MCF 10A (cell line): ENCODE data around the gene METTL4. TPM values are rescaled to one million over a fixed set of nuclear protein-coding genes. Genes with fewer than 3 reads are reported as not detected.

Source experiments
- BruUV-seq: library from RNA; stranded (reverse); fragments of 400-500 nt; replicated peaks from 2 replicates; lab custom pipeline; 2021; lab: Mats Ljungman, UMichigan
- CTCF ChIA-PET: fragments of 300-600 bp; sonication (Branson Sonifier 250); formaldehyde crosslinking; extraction: SDS; loops from one replicate; lab custom pipeline; 2021; ENCODE audit warnings: antibody characterized with exemption, inconsistent platforms; lab: Yijun Ruan, JAX
- POLR2A ChIA-PET: fragments of 300-600, 350-650 bp; sonication (Branson Sonifier 250); formaldehyde crosslinking; extraction: SDS; loops from one replicate; lab custom pipeline; 2020; ENCODE audit warnings: antibody characterized with exemption, inconsistent platforms; lab: Yijun Ruan, JAX
- DNase-seq: peaks from one replicate; pipeline ENCODE4 v3.0.0-alpha.2; 2018; ENCODE audit not compliant: unreplicated experiment
- H3K27ac Mint-ChIP-seq: one replicate; pipeline ENCODE4 v1.8.0; 2022; ENCODE audit warnings: mild to moderate bottlenecking, low read depth, mixed read lengths; ENCODE audit not compliant: unreplicated experiment
- H3K27me3 Mint-ChIP-seq: one replicate; pipeline ENCODE4 v1.8.0; 2022; ENCODE audit warnings: mixed read lengths; ENCODE audit not compliant: insufficient read depth, unreplicated experiment
- H3K36me3 Mint-ChIP-seq: one replicate; pipeline ENCODE4 v1.8.0; 2022; ENCODE audit warnings: mild to moderate bottlenecking, moderate library complexity, mixed read lengths; ENCODE audit not compliant: insufficient read depth, unreplicated experiment
- H3K4me1 Mint-ChIP-seq: one replicate; pipeline ENCODE4 v1.8.0; 2022; ENCODE audit warnings: mixed read lengths; ENCODE audit not compliant: insufficient read depth, unreplicated experiment
- H3K4me3 Mint-ChIP-seq: one replicate; pipeline ENCODE4 v1.8.0; 2022; ENCODE audit warnings: mild to moderate bottlenecking, moderate library complexity, mixed read lengths; ENCODE audit not compliant: unreplicated experiment
- H3K9me3 Mint-ChIP-seq: one replicate; pipeline ENCODE4 v1.8.0; 2022; ENCODE audit warnings: mixed read lengths; ENCODE audit not compliant: unreplicated experiment
- intact Hi-C: fragments of 100-400 bp; cut with micrococcal nuclease; formaldehyde crosslinking; loops from 2 replicates; pipeline ENCODE4 v1.14.1; 2022
- total RNA-seq: library from RNA; stranded (reverse); gene quantifications from 2 replicates; pipeline ENCODE4 v1.2.3, GENCODE V29; 2022
- TF ChIP-seq, protein P1 (sequence below): fragments of 200-600 bp; IDR thresholded peaks from one replicate; pipeline ENCODE4 v1.8.0; 2022; ENCODE audit warnings: antibody characterized with exemption, mild to moderate bottlenecking; ENCODE audit not compliant: unreplicated experiment

The METTL4 gene
- total RNA-seq, 1 experiment from 2014 or later = 11.8 TPM

DNA sequence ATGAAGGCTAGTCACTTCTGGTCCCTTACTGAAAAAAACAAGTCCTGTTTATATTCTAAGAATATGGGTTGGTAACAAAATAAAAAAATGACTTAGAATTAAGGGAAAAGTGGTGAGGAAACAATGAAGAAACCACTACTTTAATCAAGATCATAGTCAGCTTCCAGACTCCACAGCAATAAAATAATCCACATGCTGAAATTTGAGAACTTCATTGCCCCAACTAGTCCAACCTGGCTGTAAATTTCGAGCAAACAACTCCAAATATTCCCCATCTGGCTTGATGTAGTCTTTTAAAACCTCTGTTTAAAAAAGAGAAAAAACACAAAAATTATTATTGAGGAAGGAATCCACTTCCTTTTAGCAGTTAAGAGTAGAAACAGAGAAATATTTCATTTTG lies 32.5 kb downstream of the METTL4 start:
- no peak for DNase-seq
- Mint-ChIP-seq H3K4me3 (no peak overlapping the region), H3K36me3 (no peaks in the 10 kb centered on the region), H3K27me3 (no peaks in the 10 kb centered on the region), H3K4me1 (no peaks in the 10 kb centered on the region), H3K9me3 (no peaks in the 10 kb centered on the region), H3K27ac (no peak overlapping the region)
- POLR2A ChIA-PET = interaction anchor here (2.2 kb wide), 1 partner anchor 14 kb away, joined by 5 read pairs; no protein-coding TSS in a partner anchor
- intact Hi-C loops = no loop called here
- TF ChIP-seq, protein P1, sequence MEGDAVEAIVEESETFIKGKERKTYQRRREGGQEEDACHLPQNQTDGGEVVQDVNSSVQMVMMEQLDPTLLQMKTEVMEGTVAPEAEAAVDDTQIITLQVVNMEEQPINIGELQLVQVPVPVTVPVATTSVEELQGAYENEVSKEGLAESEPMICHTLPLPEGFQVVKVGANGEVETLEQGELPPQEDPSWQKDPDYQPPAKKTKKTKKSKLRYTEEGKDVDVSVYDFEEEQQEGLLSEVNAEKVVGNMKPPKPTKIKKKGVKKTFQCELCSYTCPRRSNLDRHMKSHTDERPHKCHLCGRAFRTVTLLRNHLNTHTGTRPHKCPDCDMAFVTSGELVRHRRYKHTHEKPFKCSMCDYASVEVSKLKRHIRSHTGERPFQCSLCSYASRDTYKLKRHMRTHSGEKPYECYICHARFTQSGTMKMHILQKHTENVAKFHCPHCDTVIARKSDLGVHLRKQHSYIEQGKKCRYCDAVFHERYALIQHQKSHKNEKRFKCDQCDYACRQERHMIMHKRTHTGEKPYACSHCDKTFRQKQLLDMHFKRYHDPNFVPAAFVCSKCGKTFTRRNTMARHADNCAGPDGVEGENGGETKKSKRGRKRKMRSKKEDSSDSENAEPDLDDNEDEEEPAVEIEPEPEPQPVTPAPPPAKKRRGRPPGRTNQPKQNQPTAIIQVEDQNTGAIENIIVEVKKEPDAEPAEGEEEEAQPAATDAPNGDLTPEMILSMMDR = no peak
- CTCF ChIA-PET = interaction anchor here (1.1 to 1.3 kb wide), 2 partner anchors 10 to 953 kb away, joined by 4 to 5 read pairs; no protein-coding TSS in a partner anchor
- BruUV-seq = no TSS peak

DNA sequence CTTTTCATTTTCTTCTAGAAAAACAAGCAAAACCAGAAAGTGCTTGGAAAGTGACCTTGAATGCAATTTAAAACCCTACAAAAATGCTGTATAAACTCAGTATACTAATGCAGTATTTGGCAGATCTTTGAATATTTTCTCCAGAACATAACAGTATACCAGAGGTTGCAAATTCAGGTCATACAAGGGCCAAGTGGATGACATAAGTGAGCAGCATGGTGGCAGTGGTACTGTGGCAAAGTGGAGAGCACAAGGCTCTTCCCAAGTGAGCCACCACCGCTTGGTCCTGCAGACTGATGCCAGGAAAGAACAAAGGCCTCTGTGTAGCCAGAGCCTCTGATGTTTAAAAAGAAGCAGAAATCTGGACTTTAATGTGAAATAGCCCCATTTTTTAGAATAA lies 33.1 kb downstream of the METTL4 start:
- Mint-ChIP-seq H3K27me3 (no peaks in the 10 kb centered on the region), H3K9me3 (no peaks in the 10 kb centered on the region), H3K4me3 (no peak overlapping the region), H3K4me1 (no peaks in the 10 kb centered on the region), H3K36me3 (no peaks in the 10 kb centered on the region), H3K27ac (no peak overlapping the region)
- POLR2A ChIA-PET = interaction anchor here (2.2 kb wide), 1 partner anchor 14 kb away, joined by 5 read pairs; no protein-coding TSS in a partner anchor
- BruUV-seq = no TSS peak
- TF ChIP-seq, protein P1 = no peak
- intact Hi-C loops = no loop called here
- CTCF ChIA-PET = no interaction called here
- no peak for DNase-seq

DNA sequence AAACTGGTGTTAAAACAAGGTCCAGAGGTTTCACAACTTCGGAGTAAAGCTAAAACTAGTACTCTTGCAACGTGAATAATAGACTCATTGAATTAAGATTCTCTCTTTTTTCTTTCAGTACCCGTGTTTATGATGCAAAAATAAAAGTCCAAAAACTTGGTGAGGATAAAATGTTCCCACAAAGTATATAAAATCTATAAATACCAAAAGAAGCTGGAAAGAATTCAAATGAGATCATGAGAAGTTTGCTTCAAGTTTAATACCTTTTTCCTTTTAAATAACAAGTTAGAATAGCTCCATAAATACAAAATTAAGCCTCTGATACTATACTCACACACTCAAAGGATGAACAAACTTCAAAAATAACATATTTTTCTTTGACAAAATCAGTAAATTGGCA lies 34.0 kb downstream of the METTL4 start:
- intact Hi-C loops = no loop called here
- DNase-seq = no peak
- CTCF ChIA-PET = interaction anchor here (0.5 to 1.0 kb wide), 5 partner anchors 10 to 440 kb away, joined by 3 to 5 read pairs (median 3); no protein-coding TSS in a partner anchor
- Mint-ChIP-seq H3K4me3 (no peak overlapping the region), H3K27me3 (no peaks in the 10 kb centered on the region), H3K27ac (no peak overlapping the region), H3K36me3 (no peaks in the 10 kb centered on the region), H3K9me3 (no peaks in the 10 kb centered on the region), H3K4me1 (no peaks in the 10 kb centered on the region)
- POLR2A ChIA-PET = interaction anchor here (0.5 to 2.2 kb wide), 2 partner anchors 13 to 163 kb away, joined by 4 to 5 read pairs; no protein-coding TSS in a partner anchor
- TF ChIP-seq, protein P1 = no peak
- no TSS peak for BruUV-seq

DNA sequence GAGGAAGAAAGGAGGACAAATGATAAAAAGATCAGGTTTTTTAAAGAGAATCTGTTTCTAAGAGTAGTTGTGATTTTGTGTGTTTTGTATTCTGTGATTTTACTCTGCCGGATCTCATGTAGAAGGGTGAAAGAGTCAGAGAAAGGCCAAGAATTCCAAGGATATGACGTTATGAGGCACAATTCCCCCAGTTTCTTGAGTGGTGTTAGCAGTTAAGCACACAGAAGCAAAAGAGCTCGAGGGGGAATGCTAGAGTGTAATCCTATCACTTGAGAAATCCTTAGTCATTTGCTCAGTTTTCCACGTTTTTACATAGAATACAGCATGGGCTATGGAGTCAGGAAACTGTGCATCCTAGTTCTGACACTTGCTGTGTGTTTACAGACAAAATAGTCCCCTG lies 34.8 kb downstream of the METTL4 start:
- BruUV-seq = no TSS peak
- Mint-ChIP-seq H3K9me3 (no peaks in the 10 kb centered on the region), H3K4me3 (no peak overlapping the region), H3K27ac (no peak overlapping the region), H3K27me3 (no peaks in the 10 kb centered on the region), H3K4me1 (no peaks in the 10 kb centered on the region), H3K36me3 (no peaks in the 10 kb centered on the region)
- intact Hi-C loops = no loop called here
- ChIA-PET POLR2A (interaction anchor here (0.6 to 2.2 kb wide), 4 partner anchors 10 to 18 kb away, joined by 3 to 5 read pairs (median 3); no protein-coding TSS in a partner anchor), CTCF (interaction anchor here (0.7 to 2.7 kb wide), 2 partner anchors 18 to 312 kb away, joined by 3 to 7 read pairs; no protein-coding TSS in a partner anchor)
- TF ChIP-seq, protein P1 = no peak
- DNase-seq = peak; percentile 17
